Esophagus muscularis mucosa (tissue), 4 donors: ENCODE data around the gene IL17REL. TPM values are rescaled to one million over a fixed set of nuclear protein-coding genes. Genes with fewer than 3 reads are reported as not detected.

Experiments used
- DNase-seq: peaks from one replicate; pipeline ENCODE4 v3.0.0-alpha.2; 2017; ENCODE audit errors: extremely low spot score
- H3K27ac ChIP-seq, 4 donors: fragments of 200-600 bp; sonication (generic); replicated peaks in 1 of 4; 1 replicate in 3 of 4; 2 replicates in 1 of 4; pipeline ENCODE4 v1.5.1; 2016 to 2019; ENCODE audit warnings: mild to moderate bottlenecking in 1 of 4
- H3K27me3 ChIP-seq, 4 donors: fragments of 200-600 bp; sonication (generic); one replicate each; pipeline versions ENCODE4 v1.5.1 to v1.6.0; 2016 to 2019
- H3K36me3 ChIP-seq, 4 donors: fragments of 200-600 bp; sonication (generic); one replicate each; pipeline ENCODE4 v1.5.1; 2016 to 2019
- H3K4me1 ChIP-seq, 4 donors: fragments of 200-600 bp; sonication (generic); one replicate each; pipeline ENCODE4 v1.5.1; 2016 to 2019
- H3K4me3 ChIP-seq, 4 donors: fragments of 200-600 bp; sonication (generic); 1 replicate in 2 of 4; 2 replicates in 2 of 4; pipeline ENCODE4 v1.5.1; 2016 to 2019; ENCODE audit warnings: mild to moderate bottlenecking in 4 of 4, moderate library complexity in 1 of 4
- H3K9me3 ChIP-seq, 4 donors: fragments of 200-600 bp; sonication (generic); 1 replicate in 3 of 4; 2 replicates in 1 of 4; pipeline ENCODE4 v1.5.1; 2016 to 2019
- CTCF ChIP-seq, 3 experiments: fragments of 200-600 bp in 2 of 3; fragments of 450-650 bp in 1 of 3; sonication (generic) in 2 of 3; IDR thresholded peaks; one replicate each; pipeline ENCODE4 v1.5.1; 2017 to 2019; ENCODE audit warnings: antibody characterized with exemption in 3 of 3, mild to moderate bottlenecking in 2 of 3, moderate library complexity in 1 of 3
- EP300 ChIP-seq: sonication (generic); formaldehyde crosslinking; IDR thresholded peaks from one replicate; pipeline ENCODE4 v1.6.1; 2017; ENCODE audit warnings: antibody characterized with exemption
- POLR2A ChIP-seq: fragments of 450-650 bp; IDR thresholded peaks from one replicate; pipeline ENCODE4 v1.6.1; 2017; ENCODE audit warnings: antibody characterized with exemption, moderate library complexity, mild to moderate bottlenecking, low read depth
- POLR2AphosphoS5 ChIP-seq, 2 donors: sonication (generic); formaldehyde crosslinking; IDR thresholded peaks; one replicate each; pipeline ENCODE4 v1.6.1; 2017; ENCODE audit warnings: antibody characterized with exemption in 2 of 2
- WGBS: methylation state at CpG from one replicate; pipeline ENCODE4 v1.1.5; 2018; 5-methylcytosine and 5-hydroxymethylcytosine counted together
- intact Hi-C: fragments of 100-400 bp; cut with DNase I; formaldehyde crosslinking; loops from one replicate; pipeline ENCODE4 v1.15.1; 2023
- total RNA-seq, 4 donors: library from RNA; depleted of rRNA; stranded (reverse); fragments of >200 nt; gene quantifications; one replicate each; pipeline versions ENCODE4 v1.1.0 to v1.2.1, GENCODE V29; 2016

Gene IL17REL
- total RNA-seq, 4 donors from 2014 or later = not detected

GRCh38 chr22:50039669-50040443 lies 27.3 kb upstream of the IL17REL start:
- peaks cover 0 to 12% (median 7%) of the 10 kb centered on the region in 4 donors for H3K9me3 ChIP-seq
- H3K4me3 ChIP-seq = no peak overlapping the region
- H3K27ac ChIP-seq = no peak overlapping the region
- 83% methylated on average over 24 of the region's 29 CpGs for WGBS
- no peaks in the 10 kb centered on the region for H3K4me1 ChIP-seq
- TF ChIP-seq EP300 (no peak), POLR2AphosphoS5 (IDR thresholded peaks at IDR 0.05) (no peak), CTCF (IDR thresholded peaks at IDR 0.05) (no peak), POLR2A (no peak)
- no peak for DNase-seq
- peaks cover 0 to 67% (median 5%) of the 10 kb centered on the region in 4 donors for H3K27me3 ChIP-seq
- H3K36me3 ChIP-seq = no peaks in the 10 kb centered on the region
- intact Hi-C loops = loop anchor here (10.0 kb wide), 1 partner anchor 275 kb away; no protein-coding TSS in a partner anchor

GRCh38 chr22:50035976-50036724 lies 23.6 kb upstream of the IL17REL start:
- TF ChIP-seq CTCF (IDR thresholded peaks at IDR 0.05) = no peak
- no peak for TF ChIP-seq POLR2A
- no peak for TF ChIP-seq POLR2AphosphoS5 (IDR thresholded peaks at IDR 0.05)
- TF ChIP-seq EP300 = no peak
- no peak for DNase-seq
- Histone ChIP-seq H3K4me3 (no peak overlapping the region), H3K27ac (no peak overlapping the region), H3K36me3 (no peaks in the 10 kb centered on the region), H3K4me1 (no peaks in the 10 kb centered on the region), H3K27me3 (peaks cover 0 to 66% (median 0%) of the 10 kb centered on the region in 4 donors), H3K9me3 (peaks cover 0 to 12% (median 7%) of the 10 kb centered on the region in 4 donors)
- intact Hi-C loops = loop anchor here (10.0 kb wide), 1 partner anchor 271 kb away; no protein-coding TSS in a partner anchor
- 68% methylated on average over 13 of the region's 23 CpGs for WGBS

- peaks cover under 1 to 4% (median 2%) of the 10 kb centered on the region in 4 donors for H3K4me1 ChIP-seq
- intact Hi-C loops = loop anchor here (10.0 kb wide), 1 partner anchor 271 kb away; no protein-coding TSS in a partner anchor
- H3K4me3 ChIP-seq = no peak overlapping the region
- peaks cover 0 to 66% (median 1%) of the 10 kb centered on the region in 4 donors for H3K27me3 ChIP-seq
- TF ChIP-seq CTCF (IDR thresholded peaks at IDR 0.05) = no peak
- WGBS = 92% methylated on average over 5 of the region's 24 CpGs
- H3K9me3 ChIP-seq = peaks cover 0 to 12% (median 7%) of the 10 kb centered on the region in 4 donors
- DNase-seq = no peak
- no peak overlapping the region for H3K27ac ChIP-seq
- no peaks in the 10 kb centered on the region for H3K36me3 ChIP-seq
These were observed 22.7 kb upstream of the IL17REL start for GRCh38 chr22:50035131-50035881.

- no peak overlapping the region for H3K4me3 ChIP-seq
- H3K9me3 ChIP-seq = peaks cover 0 to 11% (median 7%) of the 10 kb centered on the region in 4 donors
- WGBS = 80% methylated on average over 28 of the region's 43 CpGs
- no peak for DNase-seq
- peaks cover 0 to 66% (median 5%) of the 10 kb centered on the region in 4 donors for H3K27me3 ChIP-seq
- no peak for TF ChIP-seq EP300
- TF ChIP-seq CTCF (IDR thresholded peaks at IDR 0.05) = no peak
- TF ChIP-seq POLR2AphosphoS5 (IDR thresholded peaks at IDR 0.05) = no peak
- no peak for TF ChIP-seq POLR2A
- no peaks in the 10 kb centered on the region for H3K36me3 ChIP-seq
- H3K4me1 ChIP-seq = peaks cover 5 to 11% (median 9%) of the 10 kb centered on the region in 4 donors
- no peak overlapping the region for H3K27ac ChIP-seq
- intact Hi-C loops = loop anchor here (10.0 kb wide), 1 partner anchor 270 kb away; no protein-coding TSS in a partner anchor
These were observed 21.8 kb upstream of the IL17REL start for GRCh38 chr22:50034126-50035081.
